Mesenteric fat pad (tissue), 1 donor: ENCODE results near the gene CCR7. TPM values are rescaled to one million over a fixed set of nuclear protein-coding genes. Genes with fewer than 3 reads are reported as not detected.

Experiments
- DNase-seq: peaks from one replicate; pipeline ENCODE4 v3.0.0-alpha.2; 2020; ENCODE audit warnings: low spot score
- total RNA-seq: library from RNA; stranded (reverse); fragmentation: NEBNext Ultra II Directional; extraction: Animal tissue kit (Norgen Biotek cat#: 25700); gene quantifications from one replicate; pipeline ENCODE4 v1.2.1, GENCODE V29; 2021
- donor health status: DM: yes; HTN: yes; CAD: no.

CCR7 gene
- total RNA-seq, 1 donor from 2014 or later: 0.39 TPM

GRCh38 chr17:40562838-40563219 lies 2.4 kb downstream of the CCR7 start:
- DNase-seq: no peak

- DNase-seq: peak; percentile 39
Measured at GRCh38 chr17:40561871-40562611, 3.2 kb downstream of the CCR7 start.

- DNase-seq: peak; percentile 35
Measured at GRCh38 chr17:40561294-40561870, 3.9 kb downstream of the CCR7 start.

GRCh38 chr17:40560592-40561293 lies 4.5 kb downstream of the CCR7 start:
- peak; percentile 64 for DNase-seq

- DNase-seq: peak; percentile 93
Measured at GRCh38 chr17:40559954-40560591, 5.2 kb downstream of the CCR7 start.

GRCh38 chr17:40559564-40559916 lies 5.7 kb downstream of the CCR7 start:
- DNase-seq: peak; percentile 28

- DNase-seq: peak; percentile 51
Measured at GRCh38 chr17:40558890-40559563, 6.2 kb downstream of the CCR7 start.

GRCh38 chr17:40558300-40558889 lies 6.9 kb downstream of the CCR7 start:
- peak; percentile 22 for DNase-seq

- DNase-seq: peak; percentile 87
Measured at GRCh38 chr17:40557531-40558299, 7.6 kb downstream of the CCR7 start.

GRCh38 chr17:40556884-40557414 lies 8.3 kb downstream of the CCR7 start:
- DNase-seq: peak; percentile 84

- peak; percentile 47 for DNase-seq
Measured at GRCh38 chr17:40556198-40556661, 9.0 kb downstream of the CCR7 start.

- peak; percentile 72 for DNase-seq
Measured at GRCh38 chr17:40555296-40556190, 9.7 kb downstream of the CCR7 start.

GRCh38 chr17:40554646-40555295 lies 10.5 kb downstream of the CCR7 start:
- peak; percentile 87 for DNase-seq

- peak; percentile 87 for DNase-seq
Measured at GRCh38 chr17:40553694-40554534, 11.4 kb downstream of the CCR7 start.

GRCh38 chr17:40552806-40553693 lies 12.2 kb downstream of the CCR7 start:
- DNase-seq: peak; percentile 81
